ENCODE data around the gene RASSF5.

RASSF5 gene

GRCh38 chr1:206555473-206555935 is 48.2 kb downstream of the RASSF5 start:
- Histone ChIP-seq H3K4me2 (ENCODE audit: low read length) (no peak overlapping the region), H3K4me3 (ENCODE audit: low read depth, low read length) (no peak overlapping the region), H2AFZ (no peak overlapping the region), H3K36me3 (ENCODE audit: control insufficient read depth, insufficient read depth, low read length) (no peaks in the 10 kb centered on the region), H3K27me3 (ENCODE audit: control insufficient read depth, insufficient read depth, low read length) (no peaks in the 10 kb centered on the region), H3K9me3 (ENCODE audit: control insufficient read depth, low read length) (no peaks in the 10 kb centered on the region), H3K9ac (no peak overlapping the region), H3K27ac (no peak overlapping the region), H3K79me2 (no peaks in the 10 kb centered on the region), H3K4me1 (peaks cover 7% of the 10 kb centered on the region)
- TF ChIP-seq CTCF (IDR thresholded peaks at IDR 0.05): no peak

- no peak overlapping the region for H3K27ac ChIP-seq
- H3K4me1 ChIP-seq: peaks cover 7% of the 10 kb centered on the region
- peak overlapping the region; percentile 65 for H3K4me3 ChIP-seq (ENCODE audit: low read depth, low read length)
- peak overlapping the region; percentile 68 for H3K4me2 ChIP-seq (ENCODE audit: low read length)
- H3K9me3 ChIP-seq (ENCODE audit: control insufficient read depth, low read length): no peaks in the 10 kb centered on the region
- no peak overlapping the region for H2AFZ ChIP-seq
- no peaks in the 10 kb centered on the region for H3K27me3 ChIP-seq (ENCODE audit: control insufficient read depth, insufficient read depth, low read length)
- no peaks in the 10 kb centered on the region for H3K36me3 ChIP-seq (ENCODE audit: control insufficient read depth, insufficient read depth, low read length)
- TF ChIP-seq CTCF (IDR thresholded peaks at IDR 0.05): no peak
- no peak overlapping the region for H3K9ac ChIP-seq
- no peaks in the 10 kb centered on the region for H3K79me2 ChIP-seq
Observed at GRCh38 chr1:206556047-206556749, 48.9 kb downstream of the RASSF5 start.

GRCh38 chr1:206556750-206557635 is 49.7 kb downstream of the RASSF5 start:
- Histone ChIP-seq H3K79me2 (no peaks in the 10 kb centered on the region), H2AFZ (peak overlapping the region; percentile 73), H3K4me2 (ENCODE audit: low read length) (peak overlapping the region; percentile 68), H3K4me1 (peaks cover 7% of the 10 kb centered on the region), H3K4me3 (ENCODE audit: low read depth, low read length) (peak overlapping the region; percentile 65), H3K9me3 (ENCODE audit: control insufficient read depth, low read length) (no peaks in the 10 kb centered on the region), H3K9ac (no peak overlapping the region), H3K27ac (no peak overlapping the region), H3K27me3 (ENCODE audit: control insufficient read depth, insufficient read depth, low read length) (no peaks in the 10 kb centered on the region), H3K36me3 (ENCODE audit: control insufficient read depth, insufficient read depth, low read length) (no peaks in the 10 kb centered on the region)
- TF ChIP-seq CTCF (IDR thresholded peaks at IDR 0.05): no peak

GRCh38 chr1:206557636-206558473 is 50.5 kb downstream of the RASSF5 start:
- Histone ChIP-seq H3K4me1 (peaks cover 7% of the 10 kb centered on the region), H2AFZ (peak overlapping the region; percentile 73), H3K79me2 (no peaks in the 10 kb centered on the region), H3K4me2 (ENCODE audit: low read length) (peak overlapping the region; percentile 68), H3K9me3 (ENCODE audit: control insufficient read depth, low read length) (no peaks in the 10 kb centered on the region), H3K4me3 (ENCODE audit: low read depth, low read length) (peak overlapping the region; percentile 65), H3K36me3 (ENCODE audit: control insufficient read depth, insufficient read depth, low read length) (no peaks in the 10 kb centered on the region), H3K9ac (no peak overlapping the region), H3K27ac (no peak overlapping the region), H3K27me3 (ENCODE audit: control insufficient read depth, insufficient read depth, low read length) (no peaks in the 10 kb centered on the region)
- no peak for TF ChIP-seq CTCF (IDR thresholded peaks at IDR 0.05)
